Heart left ventricle (tissue), 16 donors: ENCODE measurements around the gene CD28. TPM values are rescaled to one million over a fixed set of nuclear protein-coding genes. Genes with fewer than 3 reads are reported as not detected.

ENCODE experiments used
- ATAC-seq, 4 donors: fragments of 200-7000 bp; cut with Tn5 transposase; one replicate each; pipeline ENCODE4 v1.9.1; 2020 to 2022; ENCODE audit warnings: moderate library complexity in 4 of 4, mild to moderate bottlenecking in 3 of 4, moderate number of reproducible peaks in 1 of 4
- DNase-seq, 5 donors: peaks; one replicate each; pipeline ENCODE4 v3.0.0-alpha.2; 2020
- H3K27ac ChIP-seq, 12 donors: fragments of 200-600 bp; sonication (generic) in 4 of 12; one replicate each; pipeline versions ENCODE4 v1.5.0 to v1.8.0; 2016 to 2022; ENCODE audit warnings: mild to moderate bottlenecking in 2 of 12
- H3K27me3 ChIP-seq, 9 donors: fragments of 200-600 bp; sonication (generic) in 2 of 9; one replicate each; pipeline versions ENCODE4 v1.5.1 to v1.8.0; 2016 to 2022; ENCODE audit warnings: mild to moderate bottlenecking in 3 of 9
- H3K36me3 ChIP-seq, 9 donors: fragments of 200-600 bp; sonication (generic) in 2 of 9; one replicate each; pipeline versions ENCODE4 v1.5.0 to v1.8.0; 2018 to 2022; ENCODE audit warnings: mild to moderate bottlenecking in 2 of 9
- H3K4me1 ChIP-seq, 12 donors: fragments of 200-600 bp; sonication (generic) in 4 of 12; one replicate each; pipeline versions ENCODE4 v1.5.0 to v1.8.0; 2016 to 2022; ENCODE audit warnings: mild to moderate bottlenecking in 3 of 12
- H3K4me3 ChIP-seq, 12 donors: fragments of 200-600 bp; sonication (generic) in 4 of 12; one replicate each; pipeline versions ENCODE4 v1.5.0 to v1.8.0; 2017 to 2022; ENCODE audit warnings: mild to moderate bottlenecking in 9 of 12, moderate library complexity in 4 of 12
- H3K9me3 ChIP-seq, 12 donors: fragments of 200-600 bp; sonication (generic) in 4 of 12; one replicate each; pipeline versions ENCODE4 v1.5.0 to v1.8.0; 2016 to 2022; ENCODE audit warnings: mild to moderate bottlenecking in 1 of 12
- POLR2A ChIP-seq, 2 donors: fragments of 450-650 bp; IDR thresholded peaks; one replicate each; pipeline ENCODE4 v1.6.1; 2017; ENCODE audit warnings: antibody characterized with exemption in 2 of 2, mild to moderate bottlenecking in 2 of 2, moderate library complexity in 2 of 2
- WGBS, 4 donors: extraction: QIAGEN DNeasy Blood & Tissue Kit in 2 of 4; methylation state at CpG; one replicate each; pipeline versions ENCODE4 v1.1.5 to v1.1.7; 2013 to 2018; 5-methylcytosine and 5-hydroxymethylcytosine counted together
- intact Hi-C, 10 donors: fragments of 100-400 bp; cut with DNase I; formaldehyde crosslinking; loops; one replicate each; pipeline versions ENCODE4 v1.11.1 to v1.14.2; 2022
- polyA plus RNA-seq, 2 donors: library from polyadenylated mRNA; stranded (reverse); fragments of 200-250 nt; gene quantifications; one replicate each; pipeline ENCODE4 v1.2.3, GENCODE V29; 2013
- total RNA-seq, 9 donors: library from RNA; depleted of rRNA in 2 of 9; stranded (reverse); fragments of >200 nt in 2 of 9; fragmentation: NEBNext Ultra II Directional in 3 of 9; extraction: Animal tissue kit (Norgen Biotek cat#: 25700) in 3 of 9; gene quantifications; one replicate each; pipeline versions ENCODE4 v1.1.0 to v1.2.4, GENCODE V29; 2016 to 2023
- TF ChIP-seq, protein P1 (sequence below), 12 donors: fragments of 200-600 bp; sonication (generic) in 4 of 12; IDR thresholded peaks; one replicate each; pipeline versions ENCODE4 v1.5.0 to v1.8.0; 2018 to 2022; ENCODE audit warnings: antibody characterized with exemption in 12 of 12, mild to moderate bottlenecking in 5 of 12
- donor health status: ischemic (EF 13 %, LVEDD 7.1; RV severe dilation, severe dysfunction).
- donor health status: healthy with polysubstance abuse.
- donor health status: DM: no; HTN: yes; CAD: no.
- donor health status: DM: no; HTN: no; CAD: no.
- donor health status: ischemic (EF 25% LVEDD 6.9; RV normal size, moderate dysfunction).
- donor health status: ischemic (EF 25% LVEDD 5.7; RV mildly dilated, moderate dysfunction).
- donor health status: healthy.
- donor health status: DM: yes; HTN: yes; CAD: no.
- donor health status: ischemic (EF 35%, LVEDD 5.7; RV mildly dilated, moderate dysfunction).
- donor health status: nonischemic (EF 11% LVEDD 7.7; RV severe dilation, severe dysfunction).
- donor health status: DM: yes; HTN: yes; CAD: no.
- donor health status: PGD.
- donor health status: ischemic (EF 29% LVEDD 5.4; RV normal size, mild dysfunction).
- donor health status: nonischemic (EF 23%, LVEDD 6.1; RV moderate dilation, normal function).

The CD28 gene
- total and polyA plus RNA-seq, 11 donors: 0.08 to 11.2 (median 0.81) TPM

DNA sequence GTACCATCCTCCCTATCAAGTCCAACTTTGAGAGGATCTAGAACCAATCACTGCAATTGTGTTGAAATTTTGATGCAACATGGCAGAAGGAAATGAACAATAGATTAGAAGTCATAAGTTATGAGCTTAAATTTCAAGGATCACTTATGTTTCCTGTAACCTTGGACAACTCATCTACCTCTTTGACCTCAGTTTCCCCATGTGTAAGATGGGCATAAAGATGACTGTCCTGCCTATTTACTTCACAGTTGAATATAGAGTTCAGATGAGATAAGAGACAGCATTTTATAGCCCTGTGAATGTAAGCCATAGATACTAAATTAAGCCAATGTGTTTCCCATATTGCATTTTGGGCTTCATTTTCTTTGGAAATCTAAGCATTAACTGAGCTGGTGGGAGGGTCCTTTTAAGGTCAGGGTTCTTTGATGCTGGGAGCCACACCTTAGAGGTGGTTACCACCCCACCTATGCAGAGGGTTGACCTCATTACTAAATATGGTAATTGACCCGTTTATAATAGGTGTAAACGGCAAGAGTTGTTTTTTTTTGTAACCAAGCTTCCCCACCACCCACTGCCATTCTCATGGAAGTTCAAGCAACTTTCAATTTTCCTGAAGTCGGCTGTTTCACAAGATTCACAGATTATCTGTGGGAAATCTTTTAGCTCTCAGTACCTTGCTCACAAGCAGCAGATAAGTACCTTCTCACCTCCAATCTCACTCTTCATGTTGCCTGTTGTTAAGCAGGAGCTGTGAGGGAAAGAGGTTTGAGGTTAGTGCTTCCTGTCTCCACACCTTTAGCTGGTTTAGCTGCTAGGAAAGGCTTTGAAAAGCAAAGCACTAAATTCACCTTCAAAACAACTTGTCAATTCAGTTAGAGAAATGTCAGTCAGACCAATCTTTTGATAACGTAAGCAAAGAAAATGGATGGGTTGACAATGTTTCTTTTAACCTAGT lies 13.3 kb downstream of the CD28 start:
- ATAC-seq (no peak), DNase-seq (no peak)
- WGBS, 4 donors: 55 to 74% (median 67%) methylated on average over 4 of the region's 4 CpGs
- no peaks in the 10 kb centered on the region for H3K36me3 ChIP-seq
- no peak overlapping the region for H3K4me3 ChIP-seq
- H3K27me3 ChIP-seq: no peaks in the 10 kb centered on the region
- intact Hi-C loops: no loop called here
- H3K9me3 ChIP-seq: no peaks in the 10 kb centered on the region
- peaks cover 0 to 31% (median 0%) of the 10 kb centered on the region in 12 donors for H3K4me1 ChIP-seq
- H3K27ac ChIP-seq: peak overlapping the region in 1 of 12 donors; percentile 51
- TF ChIP-seq, protein P1, sequence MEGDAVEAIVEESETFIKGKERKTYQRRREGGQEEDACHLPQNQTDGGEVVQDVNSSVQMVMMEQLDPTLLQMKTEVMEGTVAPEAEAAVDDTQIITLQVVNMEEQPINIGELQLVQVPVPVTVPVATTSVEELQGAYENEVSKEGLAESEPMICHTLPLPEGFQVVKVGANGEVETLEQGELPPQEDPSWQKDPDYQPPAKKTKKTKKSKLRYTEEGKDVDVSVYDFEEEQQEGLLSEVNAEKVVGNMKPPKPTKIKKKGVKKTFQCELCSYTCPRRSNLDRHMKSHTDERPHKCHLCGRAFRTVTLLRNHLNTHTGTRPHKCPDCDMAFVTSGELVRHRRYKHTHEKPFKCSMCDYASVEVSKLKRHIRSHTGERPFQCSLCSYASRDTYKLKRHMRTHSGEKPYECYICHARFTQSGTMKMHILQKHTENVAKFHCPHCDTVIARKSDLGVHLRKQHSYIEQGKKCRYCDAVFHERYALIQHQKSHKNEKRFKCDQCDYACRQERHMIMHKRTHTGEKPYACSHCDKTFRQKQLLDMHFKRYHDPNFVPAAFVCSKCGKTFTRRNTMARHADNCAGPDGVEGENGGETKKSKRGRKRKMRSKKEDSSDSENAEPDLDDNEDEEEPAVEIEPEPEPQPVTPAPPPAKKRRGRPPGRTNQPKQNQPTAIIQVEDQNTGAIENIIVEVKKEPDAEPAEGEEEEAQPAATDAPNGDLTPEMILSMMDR (IDR thresholded peaks at IDR 0.05): no peak
- no peak for TF ChIP-seq POLR2A (IDR thresholded peaks at IDR 0.05)

DNA sequence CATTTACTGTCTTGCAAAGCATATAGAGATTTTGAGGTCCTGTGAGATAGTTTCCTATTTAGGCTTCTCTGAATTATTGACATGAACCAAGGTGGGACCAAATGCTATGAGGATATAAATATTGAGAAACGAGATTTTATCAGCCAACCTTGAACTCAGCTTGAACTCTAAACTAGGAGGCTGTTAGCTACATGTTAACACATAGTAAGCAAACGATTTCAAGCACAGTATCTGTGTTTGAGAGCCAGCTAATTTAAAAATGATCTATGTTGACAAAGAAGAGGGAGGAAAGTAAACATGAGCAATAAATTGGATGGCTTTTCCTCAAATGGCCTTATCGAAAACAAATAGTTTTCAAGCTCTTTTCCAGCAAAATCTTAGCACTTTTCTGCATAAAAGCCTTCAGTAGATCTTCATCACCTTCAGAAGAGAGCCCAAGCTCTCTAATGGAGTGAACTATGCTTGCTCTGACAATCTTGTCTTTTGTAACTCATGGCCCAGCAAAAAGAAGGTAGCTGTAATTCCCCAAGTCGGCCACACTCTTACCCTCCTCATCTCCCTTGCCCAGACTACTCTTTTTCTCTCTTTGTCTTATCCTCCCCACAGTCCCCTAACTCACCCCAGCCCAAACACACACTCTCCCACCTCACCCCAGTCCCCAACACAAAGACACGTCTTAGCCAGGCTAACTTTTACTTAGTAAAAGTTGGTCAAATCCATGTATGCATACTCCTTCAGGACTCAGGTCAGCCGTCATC lies 14.7 kb downstream of the CD28 start:
- intact Hi-C loops: no loop called here
- 64 to 72% (median 70%) methylated on average over 6 of the region's 6 CpGs for WGBS, 4 donors
- TF ChIP-seq POLR2A (IDR thresholded peaks at IDR 0.05): no peak
- TF ChIP-seq, protein P1 (IDR thresholded peaks at IDR 0.05): no peak

DNA sequence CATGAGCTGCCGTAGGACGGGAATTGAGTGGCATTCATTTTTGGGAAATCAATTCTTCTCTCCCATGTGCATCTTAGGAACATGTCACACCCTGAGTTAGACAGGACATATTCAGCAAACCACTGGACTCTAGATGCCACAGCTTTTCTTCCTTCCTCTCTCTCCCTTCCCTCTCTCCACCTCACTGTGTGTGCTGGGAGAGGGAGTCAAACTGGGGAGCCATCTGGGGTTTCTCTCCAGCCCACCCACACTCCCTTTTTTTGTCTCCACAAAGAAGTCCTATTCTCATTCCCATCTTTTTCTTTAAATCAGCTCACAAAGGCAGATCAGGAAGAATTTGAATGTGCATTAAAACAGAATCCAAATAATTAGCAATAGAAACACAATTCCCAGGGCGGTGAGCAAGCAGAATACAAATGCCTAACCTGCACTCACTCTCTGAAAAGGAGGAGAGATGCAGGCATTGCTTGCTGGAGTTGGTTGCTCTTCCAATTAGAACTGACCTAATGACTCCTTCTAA lies 15.4 kb downstream of the CD28 start:
- Histone ChIP-seq H3K36me3 (no peaks in the 10 kb centered on the region), H3K27ac (peak overlapping the region in 1 of 12 donors; percentile 51), H3K27me3 (no peaks in the 10 kb centered on the region), H3K9me3 (no peaks in the 10 kb centered on the region), H3K4me1 (peaks cover 0 to 23% (median 0%) of the 10 kb centered on the region in 12 donors), H3K4me3 (no peak overlapping the region)
- intact Hi-C loops: no loop called here
- WGBS, 4 donors: 75 to 90% (median 83%) methylated on average over 3 of the region's 3 CpGs
- ATAC-seq: no peak
- TF ChIP-seq, protein P1 (IDR thresholded peaks at IDR 0.05): no peak
- no peak for TF ChIP-seq POLR2A (IDR thresholded peaks at IDR 0.05)
- no peak for DNase-seq

More for the DNA sequence above, 14.7 kb downstream of the CD28 start:
- no peak for ATAC-seq
- peak overlapping the region in 1 of 12 donors; percentile 51 for H3K27ac ChIP-seq
- no peaks in the 10 kb centered on the region for H3K9me3 ChIP-seq
- H3K4me3 ChIP-seq: no peak overlapping the region
- peaks cover 0 to 23% (median 0%) of the 10 kb centered on the region in 12 donors for H3K4me1 ChIP-seq
- no peaks in the 10 kb centered on the region for H3K27me3 ChIP-seq
- no peaks in the 10 kb centered on the region for H3K36me3 ChIP-seq
- DNase-seq: no peak

DNA sequence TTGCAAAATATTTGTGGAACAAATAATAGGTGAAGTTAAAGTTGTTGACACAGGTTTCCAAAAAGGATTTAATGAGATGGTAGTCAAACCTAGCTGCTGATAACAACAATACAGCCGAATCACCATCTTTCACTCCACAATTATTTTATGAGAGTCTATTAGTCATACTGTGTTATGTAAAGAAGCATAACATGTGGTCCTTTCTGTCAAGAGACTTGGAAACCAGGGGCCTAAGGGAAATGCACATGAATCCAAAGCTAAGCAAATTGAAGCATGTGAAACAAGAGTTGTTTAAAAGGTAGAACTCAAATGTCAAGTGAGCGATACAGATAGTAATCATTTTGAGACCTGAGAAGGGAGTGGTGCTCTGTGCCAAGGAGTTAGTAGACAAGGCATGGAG lies 16.0 kb downstream of the CD28 start:
- WGBS, 4 donors: 88 to 92% (median 91%) methylated on average over 2 of the region's 2 CpGs
- ATAC-seq: no peak
- TF ChIP-seq, protein P1 (IDR thresholded peaks at IDR 0.05): no peak
- TF ChIP-seq POLR2A (IDR thresholded peaks at IDR 0.05): no peak
- intact Hi-C loops: no loop called here
- no peak for DNase-seq
- H3K27ac ChIP-seq: no peak overlapping the region
- H3K4me1 ChIP-seq: peaks cover 0 to 22% (median 0%) of the 10 kb centered on the region in 12 donors
- H3K9me3 ChIP-seq: no peaks in the 10 kb centered on the region
- no peak overlapping the region for H3K4me3 ChIP-seq
- H3K36me3 ChIP-seq: no peaks in the 10 kb centered on the region
- H3K27me3 ChIP-seq: no peaks in the 10 kb centered on the region
